DOHH2 (cell line): ENCODE data around the gene EPHA3.

ENCODE experiments used
- H3F3A ChIP-seq: fragments of 200-600 bp; sonication (generic), shearing (Covaris generic); 2 replicates; pipeline ENCODE4 v1.6.0; 2016; ENCODE audit warnings: antibody characterized with exemption, mild to moderate bottlenecking; ENCODE audit not compliant: control insufficient read depth, insufficient read depth
- H3K27ac ChIP-seq: fragments of 200-600 bp; sonication (generic); 2 replicates; pipeline ENCODE4 v1.5.1; 2014; ENCODE audit warnings: low read depth, mild to moderate bottlenecking, low read length, moderate library complexity
- H3K27me3 ChIP-seq: fragments of 200-600 bp; sonication (generic); 2 replicates; pipeline ENCODE4 v1.6.1; 2014; ENCODE audit warnings: mild to moderate bottlenecking, low read length, mixed read lengths; ENCODE audit not compliant: control insufficient read depth
- H3K36me3 ChIP-seq: fragments of 200-600 bp; sonication (generic); 2 replicates; pipeline ENCODE4 v1.6.1; 2014; ENCODE audit warnings: mild to moderate bottlenecking, low read length, moderate library complexity, mixed read lengths; ENCODE audit not compliant: control insufficient read depth
- H3K4me1 ChIP-seq: fragments of 200-600 bp; sonication (generic); 2 replicates; pipeline ENCODE4 v1.6.1; 2014; ENCODE audit warnings: mild to moderate bottlenecking, low read length, mixed read lengths; ENCODE audit not compliant: control insufficient read depth
- H3K4me2 ChIP-seq: fragments of 200-600 bp; sonication (generic); 2 replicates; pipeline ENCODE4 v1.6.0; 2014; ENCODE audit warnings: mild to moderate bottlenecking, low read length, moderate library complexity
- H3K4me3 ChIP-seq: fragments of 200-600 bp; sonication (generic); 2 replicates; pipeline ENCODE4 v1.5.1; 2014; ENCODE audit warnings: mild to moderate bottlenecking, low read length, mixed read lengths
- H3K79me2 ChIP-seq: fragments of 200-600 bp; sonication (generic); 2 replicates; pipeline ENCODE4 v1.6.1; 2014; ENCODE audit warnings: mild to moderate bottlenecking, low read length, mixed read lengths; ENCODE audit not compliant: control insufficient read depth
- H3K9me2 ChIP-seq: fragments of 200-600 bp; sonication (generic); replicated peaks from 2 replicates; pipeline ENCODE4 v1.6.1; 2014; ENCODE audit warnings: mild to moderate bottlenecking, low read length, mixed read lengths; ENCODE audit not compliant: control insufficient read depth
- H3K9me3 ChIP-seq: fragments of 200-600 bp; sonication (generic); 2 replicates; pipeline ENCODE4 v1.6.1; 2014; ENCODE audit warnings: antibody characterized with exemption, low read length, mixed read lengths; ENCODE audit not compliant: control insufficient read depth, insufficient read depth
- H4K20me1 ChIP-seq: fragments of 200-600 bp; sonication (generic); 2 replicates; pipeline ENCODE4 v1.6.0; 2014; ENCODE audit warnings: low read depth, mild to moderate bottlenecking, antibody characterized with exemption, low read length, moderate library complexity; ENCODE audit not compliant: control insufficient read depth, insufficient read depth
- CTCF ChIP-seq: fragments of 200-600 bp; sonication (generic); IDR thresholded peaks from one replicate; pipeline ENCODE4 v1.5.1; 2014; ENCODE audit warnings: antibody characterized with exemption, mild to moderate bottlenecking, low read depth, low read length; ENCODE audit not compliant: poor library complexity, severe bottlenecking
- EZH2phosphoT487 ChIP-seq: fragments of 200-600 bp; sonication (generic); IDR thresholded peaks from 2 replicates; pipeline ENCODE4 v1.6.1; 2017; ENCODE audit warnings: borderline replicate concordance, mild to moderate bottlenecking, antibody characterized with exemption, low read length, moderate library complexity, mixed read lengths

EPHA3 gene

DNA sequence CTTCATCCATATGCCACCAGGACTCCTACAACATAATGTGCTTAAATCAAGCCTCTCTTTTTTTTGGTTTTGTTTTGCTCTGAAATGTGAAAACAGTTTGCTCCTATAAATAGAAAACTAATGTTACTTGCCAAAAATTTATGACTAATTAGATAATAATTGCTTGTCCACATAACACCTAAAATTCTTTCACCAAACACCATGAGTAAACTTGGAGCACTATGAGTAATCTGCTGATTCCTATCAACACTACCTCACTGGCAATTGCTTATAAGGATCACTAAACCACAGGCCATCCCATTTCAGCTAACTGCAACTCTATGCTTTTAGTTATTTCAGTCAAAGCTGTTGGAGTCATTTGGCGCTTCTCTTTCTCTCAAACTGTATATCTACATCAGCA, 252.7 kb downstream of the EPHA3 start:
- no peaks in the 10 kb centered on the region for H3K27me3 ChIP-seq
- no peaks in the 10 kb centered on the region for H3K36me3 ChIP-seq
- H3K9me3 ChIP-seq, result no peaks in the 10 kb centered on the region
- H3F3A ChIP-seq, result no peaks in the 10 kb centered on the region
- no peaks in the 10 kb centered on the region for H3K79me2 ChIP-seq
- no peaks in the 10 kb centered on the region for H3K9me2 ChIP-seq
- no peak overlapping the region for H3K27ac ChIP-seq
- H3K4me3 ChIP-seq, result no peak overlapping the region
- no peak overlapping the region for H3K4me2 ChIP-seq
- TF ChIP-seq CTCF (no peak), EZH2phosphoT487 (no peak)
- H4K20me1 ChIP-seq, result no peaks in the 10 kb centered on the region
- no peaks in the 10 kb centered on the region for H3K4me1 ChIP-seq

DNA sequence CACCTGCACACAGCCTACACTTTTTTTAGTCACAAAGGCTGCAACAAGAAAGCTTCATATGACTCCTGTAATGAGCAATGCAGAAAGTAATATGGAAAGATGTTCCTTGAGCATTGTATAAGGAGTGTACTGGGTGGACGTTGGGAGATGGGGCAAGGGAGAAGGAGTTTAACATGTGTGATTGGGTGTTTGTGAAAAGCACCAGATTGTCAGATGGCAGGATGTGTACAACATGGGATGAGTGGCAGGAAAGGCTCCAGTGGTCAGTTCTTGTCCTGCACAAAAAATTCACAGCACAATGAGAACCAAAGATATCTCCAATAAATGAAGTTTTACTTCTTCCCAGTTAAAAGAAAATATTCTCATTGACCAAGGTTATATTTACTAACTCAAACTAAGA, 255.1 kb downstream of the EPHA3 start:
- no peaks in the 10 kb centered on the region for H3K4me1 ChIP-seq

GRCh38 chr3:89363171-89363570, 255.8 kb downstream of the EPHA3 start:
- Histone ChIP-seq H3K4me3 (no peak overlapping the region), H4K20me1 (no peaks in the 10 kb centered on the region), H3K4me1 (no peaks in the 10 kb centered on the region), H3K4me2 (no peak overlapping the region), H3K36me3 (no peaks in the 10 kb centered on the region), H3K79me2 (no peaks in the 10 kb centered on the region), H3K9me3 (no peaks in the 10 kb centered on the region), H3F3A (no peaks in the 10 kb centered on the region), H3K27me3 (no peaks in the 10 kb centered on the region), H3K9me2 (no peaks in the 10 kb centered on the region), H3K27ac (no peak overlapping the region)
- no peak for TF ChIP-seq CTCF
- no peak for TF ChIP-seq EZH2phosphoT487

More for the DNA sequence above, 255.1 kb downstream of the EPHA3 start:
- Histone ChIP-seq H4K20me1 (no peaks in the 10 kb centered on the region), H3K27me3 (no peaks in the 10 kb centered on the region), H3K79me2 (no peaks in the 10 kb centered on the region), H3K27ac (no peak overlapping the region), H3K9me2 (no peaks in the 10 kb centered on the region), H3K9me3 (no peaks in the 10 kb centered on the region), H3K4me3 (no peak overlapping the region), H3K4me2 (no peak overlapping the region), H3K36me3 (no peaks in the 10 kb centered on the region), H3F3A (no peaks in the 10 kb centered on the region)
- TF ChIP-seq EZH2phosphoT487 (no peak), CTCF (no peak)

DNA sequence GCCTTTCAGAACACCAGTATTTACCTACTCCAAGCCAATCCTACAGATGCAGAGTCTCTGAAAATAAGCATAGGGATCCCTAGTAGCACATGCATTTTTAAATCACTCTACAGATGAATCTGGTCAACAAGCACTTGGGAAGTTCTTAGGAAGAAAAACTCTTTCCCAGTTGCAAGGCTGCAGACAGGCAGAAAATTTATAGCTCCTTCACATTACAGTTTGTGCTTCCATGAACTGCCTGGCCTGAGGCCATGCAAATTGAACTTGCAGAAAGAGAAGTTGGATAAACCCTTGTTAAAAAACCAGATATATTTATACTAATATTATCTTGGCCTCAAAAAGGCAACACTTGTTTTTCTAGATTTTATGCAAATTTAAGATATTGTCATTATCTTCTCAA, 256.9 kb downstream of the EPHA3 start:
- Histone ChIP-seq H3K4me2 (no peak overlapping the region), H3K9me3 (no peaks in the 10 kb centered on the region), H3K4me3 (no peak overlapping the region), H3K36me3 (no peaks in the 10 kb centered on the region), H3K27ac (no peak overlapping the region), H3K27me3 (no peaks in the 10 kb centered on the region), H3F3A (no peaks in the 10 kb centered on the region), H4K20me1 (no peaks in the 10 kb centered on the region), H3K9me2 (no peaks in the 10 kb centered on the region), H3K4me1 (no peaks in the 10 kb centered on the region), H3K79me2 (no peaks in the 10 kb centered on the region)
- TF ChIP-seq CTCF (no peak), EZH2phosphoT487 (no peak)
